Measurements from ENCODE around the gene ATP2B3. TPM values are rescaled to one million over a fixed set of nuclear protein-coding genes. Genes with fewer than 3 reads are reported as not detected.
"Not testable (repeated sequence)": the region's sequence is repeated elsewhere in the genome, so short reads cannot be mapped to it uniquely, and the experiment has no call there.

ATP2B3 gene
- total RNA-seq, 4 donors from 2014 or later = not detected

DNA sequence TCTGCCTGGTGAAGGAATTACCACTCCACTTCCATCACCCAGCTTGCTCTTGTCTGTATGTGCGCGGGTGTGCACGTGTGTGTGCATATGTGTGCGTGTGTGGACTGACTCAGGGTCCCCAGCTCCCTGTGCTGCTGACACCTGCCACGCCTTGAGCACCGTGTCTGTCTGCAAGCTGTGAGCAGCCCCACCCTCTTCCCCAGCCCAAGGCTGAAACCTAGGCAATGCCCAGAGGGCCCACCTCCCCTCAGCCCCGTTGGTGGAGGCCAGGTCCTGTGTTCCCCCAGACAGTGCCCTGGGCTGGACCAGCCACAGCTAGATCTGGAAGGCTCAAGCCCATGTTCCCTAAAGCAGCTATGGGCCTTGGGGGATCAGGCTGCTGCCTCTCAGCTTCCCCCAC, 83.5 kb downstream of the ATP2B3 start:
- TF ChIP-seq POLR2A (IDR thresholded peaks at IDR 0.05) = no peak
- no peak for TF ChIP-seq EP300 (IDR thresholded peaks at IDR 0.05)
- no peak for TF ChIP-seq POLR2AphosphoS5 (IDR thresholded peaks at IDR 0.05)
- no peak for TF ChIP-seq CTCF (IDR thresholded peaks at IDR 0.05)
- 80% methylated on average over 1 of the region's 7 CpGs for WGBS

DNA sequence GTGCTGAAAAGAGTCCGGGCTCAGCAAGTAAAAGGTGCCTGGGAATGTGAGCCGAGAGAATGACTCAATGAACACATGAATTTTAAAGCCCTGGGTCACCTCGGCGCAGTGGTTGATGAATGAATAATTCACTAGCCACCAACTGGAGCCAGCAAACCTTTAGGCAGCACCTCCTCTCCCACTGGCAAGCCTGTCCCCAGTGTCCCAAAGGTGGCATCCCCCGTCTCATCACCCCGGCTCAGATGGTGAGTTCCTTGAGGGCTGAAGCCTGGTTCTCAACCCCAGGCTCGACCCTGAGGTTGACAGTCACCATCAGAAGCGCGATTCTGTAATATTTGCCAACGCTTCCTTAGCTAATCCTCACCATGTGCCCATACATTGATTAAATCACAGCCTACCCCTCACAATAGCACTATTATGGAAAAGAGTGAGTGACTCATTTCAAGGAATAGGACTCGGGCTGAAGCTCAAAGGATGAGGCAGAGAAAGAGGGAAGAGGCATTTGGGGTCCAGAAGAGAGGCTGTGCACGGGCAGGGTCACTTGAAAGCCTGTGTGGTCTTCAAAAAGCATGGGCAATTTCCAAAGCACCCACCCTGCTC, 84.2 kb downstream of the ATP2B3 start:
- 82% methylated on average over 12 of the region's 12 CpGs for WGBS
- no peaks in the 10 kb centered on the region for H3K36me3 ChIP-seq
- H3K4me3 ChIP-seq = no peak overlapping the region
- no peak for DNase-seq (ENCODE audit: low spot score in 2 of 2)
- no peak overlapping the region for H3K27ac ChIP-seq
- peaks cover 24% of the 10 kb centered on the region for H3K4me1 ChIP-seq
- TF ChIP-seq POLR2A (IDR thresholded peaks at IDR 0.05) (no peak), CTCF (IDR thresholded peaks at IDR 0.05) (no peak), EP300 (IDR thresholded peaks at IDR 0.05) (no peak), POLR2AphosphoS5 (IDR thresholded peaks at IDR 0.05) (no peak)
- H3K9me3 ChIP-seq = no peaks in the 10 kb centered on the region
- H3K27me3 ChIP-seq = no peaks in the 10 kb centered on the region

More for the DNA sequence above, 83.5 kb downstream of the ATP2B3 start:
- no peak for DNase-seq (ENCODE audit: low spot score in 2 of 2)
- H3K4me3 ChIP-seq = no peak overlapping the region
- no peak overlapping the region for H3K27ac ChIP-seq
- H3K27me3 ChIP-seq = no peaks in the 10 kb centered on the region
- H3K4me1 ChIP-seq = peaks cover 24% of the 10 kb centered on the region
- H3K36me3 ChIP-seq = no peaks in the 10 kb centered on the region
- no peaks in the 10 kb centered on the region for H3K9me3 ChIP-seq

DNA sequence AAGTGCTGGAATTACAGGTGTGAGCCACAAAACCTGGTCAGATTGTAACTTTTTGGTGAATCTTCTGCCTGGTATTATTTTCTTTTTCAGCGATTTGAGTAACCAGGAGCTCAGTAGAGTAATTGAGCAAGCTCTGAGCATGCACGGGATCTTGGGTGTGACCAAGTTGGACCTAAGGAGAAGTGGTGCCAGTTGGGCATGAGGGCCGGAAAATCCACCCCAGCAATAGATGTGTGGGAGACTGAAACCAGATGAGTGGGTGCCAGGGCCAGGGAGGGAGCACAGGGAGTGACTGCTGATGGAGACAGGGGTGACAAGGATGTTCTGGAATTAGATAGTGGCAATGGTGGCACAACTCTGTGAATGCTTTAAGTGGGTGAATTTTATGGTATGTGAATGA, 85.2 kb downstream of the ATP2B3 start:
- H3K4me1 ChIP-seq = peaks cover 23% of the 10 kb centered on the region
- DNase-seq (ENCODE audit: low spot score in 2 of 2) = no peak
- H3K9me3 ChIP-seq = no peaks in the 10 kb centered on the region
- no peak for TF ChIP-seq CTCF (IDR thresholded peaks at IDR 0.05)
- H3K27me3 ChIP-seq = no peaks in the 10 kb centered on the region
- WGBS = 84% methylated on average over 3 of the region's 3 CpGs
- H3K27ac ChIP-seq = no peak overlapping the region
- no peaks in the 10 kb centered on the region for H3K36me3 ChIP-seq
- no peak overlapping the region for H3K4me3 ChIP-seq

DNA sequence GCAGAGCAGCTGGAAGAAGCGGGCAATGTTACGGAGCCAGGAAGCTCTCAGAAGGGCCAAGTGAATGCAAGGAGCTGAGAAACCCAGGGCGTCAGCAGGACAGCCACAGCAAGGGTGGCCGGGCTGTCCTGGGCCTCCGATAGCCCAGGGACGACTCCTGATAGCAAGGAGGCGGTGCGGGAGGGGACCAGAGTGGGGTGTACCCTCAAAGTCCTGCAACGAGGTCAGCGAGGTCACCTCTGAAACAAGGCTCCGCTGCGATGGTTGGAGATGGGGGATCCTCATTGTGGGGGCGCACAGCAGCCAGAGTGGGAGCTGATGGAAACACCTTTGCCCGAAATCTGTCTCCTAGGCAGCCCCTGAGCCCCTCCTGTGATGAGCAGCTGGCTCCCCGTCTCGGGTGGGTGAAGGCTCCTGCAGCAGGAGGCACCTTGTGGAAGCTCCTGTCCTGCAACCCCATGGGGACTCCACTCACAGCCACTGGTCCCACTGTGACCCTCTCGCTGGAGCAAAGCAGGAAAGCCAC, 85.8 kb downstream of the ATP2B3 start:
- Histone ChIP-seq H3K36me3 (no peaks in the 10 kb centered on the region), H3K4me3 (no peak overlapping the region), H3K27me3 (no peaks in the 10 kb centered on the region), H3K4me1 (peaks cover 17% of the 10 kb centered on the region), H3K27ac (no peak overlapping the region), H3K9me3 (no peaks in the 10 kb centered on the region)
- 86% methylated on average over 17 of the region's 17 CpGs for WGBS
- no peak for DNase-seq (ENCODE audit: low spot score in 2 of 2)
- TF ChIP-seq POLR2A (IDR thresholded peaks at IDR 0.05) (no peak), CTCF (IDR thresholded peaks at IDR 0.05) (no peak), POLR2AphosphoS5 (IDR thresholded peaks at IDR 0.05) (no peak), EP300 (IDR thresholded peaks at IDR 0.05) (no peak)

GRCh38 chrX:153604666-153605380, 87.4 kb downstream of the ATP2B3 start:
- H3K4me3 ChIP-seq; H3K36me3 ChIP-seq; H3K27ac ChIP-seq; H3K9me3 ChIP-seq; H3K27me3 ChIP-seq; DNase-seq (ENCODE audit: low spot score in 2 of 2): not testable (repeated sequence)
- peaks cover 17% of the 10 kb centered on the region for H3K4me1 ChIP-seq
- WGBS = 81% methylated on average over 16 of the region's 18 CpGs

Measured in suprapubic skin (tissue), 4 donors.